GM12874 (cell line): ENCODE measurements around the gene ABCF2.

Source experiments
- TF ChIP-seq, protein P1 (sequence below): IDR thresholded peaks from 2 replicates; pipeline ENCODE4 v1.5.1; 2011; ENCODE audit warnings: low read depth, mild to moderate bottlenecking, control low read depth, low read length, moderate library complexity; ENCODE audit not compliant: insufficient read depth

ABCF2 gene

GRCh38 chr7:151272405-151272804 is 45.4 kb upstream of the ABCF2 start:
- TF ChIP-seq, protein P1, sequence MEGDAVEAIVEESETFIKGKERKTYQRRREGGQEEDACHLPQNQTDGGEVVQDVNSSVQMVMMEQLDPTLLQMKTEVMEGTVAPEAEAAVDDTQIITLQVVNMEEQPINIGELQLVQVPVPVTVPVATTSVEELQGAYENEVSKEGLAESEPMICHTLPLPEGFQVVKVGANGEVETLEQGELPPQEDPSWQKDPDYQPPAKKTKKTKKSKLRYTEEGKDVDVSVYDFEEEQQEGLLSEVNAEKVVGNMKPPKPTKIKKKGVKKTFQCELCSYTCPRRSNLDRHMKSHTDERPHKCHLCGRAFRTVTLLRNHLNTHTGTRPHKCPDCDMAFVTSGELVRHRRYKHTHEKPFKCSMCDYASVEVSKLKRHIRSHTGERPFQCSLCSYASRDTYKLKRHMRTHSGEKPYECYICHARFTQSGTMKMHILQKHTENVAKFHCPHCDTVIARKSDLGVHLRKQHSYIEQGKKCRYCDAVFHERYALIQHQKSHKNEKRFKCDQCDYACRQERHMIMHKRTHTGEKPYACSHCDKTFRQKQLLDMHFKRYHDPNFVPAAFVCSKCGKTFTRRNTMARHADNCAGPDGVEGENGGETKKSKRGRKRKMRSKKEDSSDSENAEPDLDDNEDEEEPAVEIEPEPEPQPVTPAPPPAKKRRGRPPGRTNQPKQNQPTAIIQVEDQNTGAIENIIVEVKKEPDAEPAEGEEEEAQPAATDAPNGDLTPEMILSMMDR: no peak

DNA sequence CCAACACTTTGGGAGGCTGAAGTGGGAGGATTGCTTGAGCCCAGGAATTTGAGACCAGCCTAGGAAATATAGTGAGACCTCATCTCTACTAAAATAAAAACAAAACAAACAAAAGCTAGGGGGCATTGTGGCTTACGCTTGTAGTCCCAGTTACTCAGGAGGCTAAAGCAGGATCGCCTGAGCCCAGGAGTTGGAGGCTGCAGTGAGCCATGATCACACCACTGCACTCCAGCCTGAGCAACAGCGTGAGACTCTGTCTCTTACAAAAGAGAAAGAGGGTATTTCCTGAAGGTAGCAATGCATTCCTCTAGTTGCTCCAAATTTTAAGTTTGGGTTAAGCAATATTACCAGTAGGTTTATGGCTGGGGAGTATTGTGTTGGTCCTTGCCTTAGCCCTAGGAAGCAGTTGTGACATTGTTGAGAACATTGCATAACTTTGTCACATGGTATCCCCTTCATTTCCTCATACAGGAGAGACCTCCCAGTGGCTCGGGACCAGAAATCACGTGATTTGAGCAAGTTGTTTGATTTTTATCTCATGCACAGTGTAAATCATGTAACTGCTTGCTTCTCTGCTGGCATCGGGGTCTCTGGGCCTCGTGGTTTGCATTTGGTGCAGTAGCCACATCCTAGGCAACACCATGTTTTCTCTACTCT is 44.8 kb upstream of the ABCF2 start:
- TF ChIP-seq, protein P1: no peak

DNA sequence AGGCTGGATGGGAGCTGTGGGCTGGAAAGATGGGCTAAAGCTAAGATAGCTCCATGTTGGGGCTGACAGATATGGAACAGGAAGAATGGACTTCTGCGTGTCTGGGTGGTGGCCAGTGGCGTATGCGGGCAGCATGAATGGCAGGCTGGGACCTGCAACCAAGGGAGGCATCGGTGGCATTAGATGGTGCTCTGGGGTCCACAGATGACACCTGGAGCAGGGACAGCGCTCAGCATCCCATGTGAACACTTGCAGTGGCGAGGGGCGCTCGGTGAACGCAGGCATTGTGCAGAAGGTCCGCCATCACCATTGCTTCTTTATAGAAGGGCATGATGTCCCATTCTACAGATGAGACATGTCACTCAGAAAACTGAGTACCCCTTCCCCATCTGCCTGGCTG is 42.5 kb upstream of the ABCF2 start:
- TF ChIP-seq, protein P1: no peak

DNA sequence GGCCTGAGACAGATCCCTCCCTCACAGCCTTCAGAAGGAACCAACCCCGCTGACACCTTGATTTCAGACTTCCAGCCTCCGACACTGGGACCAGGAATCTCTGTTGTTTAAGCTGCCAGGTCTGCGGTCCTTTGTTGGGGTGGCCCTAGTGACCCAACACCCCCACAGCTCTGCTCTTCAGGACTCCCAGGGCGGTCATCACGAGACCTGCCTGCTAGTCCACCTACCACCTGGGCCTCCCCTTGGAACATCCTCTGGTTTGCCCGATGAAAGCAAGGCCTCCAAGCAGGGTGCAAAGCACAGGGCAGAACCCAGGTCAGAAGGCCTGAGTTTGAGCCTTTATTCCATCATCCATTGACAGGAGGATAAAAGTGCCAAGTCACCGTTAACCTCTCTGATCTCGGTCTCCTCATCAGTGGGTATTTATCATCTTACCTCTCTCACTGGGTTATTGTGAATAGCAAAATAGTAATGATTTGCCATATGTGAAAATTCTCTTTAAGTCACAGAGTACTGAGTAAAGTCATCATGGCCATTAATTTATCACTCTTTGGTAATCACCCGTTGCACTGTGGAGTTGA is 38.4 kb upstream of the ABCF2 start:
- TF ChIP-seq, protein P1: no peak

DNA sequence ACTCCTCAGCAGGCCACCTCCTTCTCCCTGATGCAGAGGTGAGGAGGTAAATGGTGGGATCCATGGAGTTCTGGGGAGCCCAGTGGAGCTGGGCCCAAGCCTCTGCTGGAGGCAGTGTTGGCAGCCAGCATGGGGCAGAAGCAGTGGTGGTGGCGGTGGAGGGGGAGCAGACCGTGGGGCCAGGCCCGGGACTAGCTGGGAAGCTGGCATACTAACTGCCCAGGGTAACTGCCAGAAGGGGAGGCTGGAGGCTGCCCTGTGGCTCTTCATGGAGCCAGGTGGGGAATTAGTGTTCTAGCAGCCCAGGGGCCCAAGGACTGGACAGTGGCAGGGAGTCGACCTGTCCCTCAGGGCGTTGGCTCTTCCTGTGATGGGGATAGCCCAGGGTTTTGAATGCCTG is 37.6 kb upstream of the ABCF2 start:
- TF ChIP-seq, protein P1: no peak

- TF ChIP-seq, protein P1: no peak
These were observed 34.5 kb upstream of the ABCF2 start for GRCh38 chr7:151261529-151261928.

DNA sequence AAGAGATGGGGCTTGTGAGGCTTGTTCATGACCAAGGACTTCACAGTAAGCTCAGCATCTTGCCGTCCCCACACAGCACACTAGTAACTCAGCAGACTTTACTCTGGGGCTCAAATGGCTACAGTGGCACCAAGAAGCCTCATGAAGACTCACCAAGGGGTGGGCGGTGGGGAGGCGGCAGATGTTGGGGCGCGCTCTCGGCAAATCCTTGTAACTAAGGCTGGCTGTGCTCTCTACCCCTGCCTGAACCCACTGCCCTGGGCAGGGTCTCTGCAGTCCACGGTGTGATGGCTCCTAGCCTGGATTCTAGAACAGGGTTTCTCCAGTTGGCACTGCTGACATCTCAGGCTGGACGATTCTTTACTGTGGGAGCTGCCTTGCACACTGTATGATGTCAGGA is 33.9 kb upstream of the ABCF2 start:
- TF ChIP-seq, protein P1: no peak
